Activated naive CD4-positive, alpha-beta T cell (primary cell): ENCODE results near the gene IQGAP2.
A peak's percentile ranks its signal among the peaks of the same experiment; 100 is the strongest.
"Not testable (repeated sequence)": the region's sequence is repeated elsewhere in the genome, so short reads cannot be mapped to it uniquely, and the experiment has no call there.

Experiments used
- DNase-seq, 4 experiments: peaks; one replicate each; lab custom pipeline; 2025; lab: John Stamatoyannopoulos, UW

Gene IQGAP2, protein sequence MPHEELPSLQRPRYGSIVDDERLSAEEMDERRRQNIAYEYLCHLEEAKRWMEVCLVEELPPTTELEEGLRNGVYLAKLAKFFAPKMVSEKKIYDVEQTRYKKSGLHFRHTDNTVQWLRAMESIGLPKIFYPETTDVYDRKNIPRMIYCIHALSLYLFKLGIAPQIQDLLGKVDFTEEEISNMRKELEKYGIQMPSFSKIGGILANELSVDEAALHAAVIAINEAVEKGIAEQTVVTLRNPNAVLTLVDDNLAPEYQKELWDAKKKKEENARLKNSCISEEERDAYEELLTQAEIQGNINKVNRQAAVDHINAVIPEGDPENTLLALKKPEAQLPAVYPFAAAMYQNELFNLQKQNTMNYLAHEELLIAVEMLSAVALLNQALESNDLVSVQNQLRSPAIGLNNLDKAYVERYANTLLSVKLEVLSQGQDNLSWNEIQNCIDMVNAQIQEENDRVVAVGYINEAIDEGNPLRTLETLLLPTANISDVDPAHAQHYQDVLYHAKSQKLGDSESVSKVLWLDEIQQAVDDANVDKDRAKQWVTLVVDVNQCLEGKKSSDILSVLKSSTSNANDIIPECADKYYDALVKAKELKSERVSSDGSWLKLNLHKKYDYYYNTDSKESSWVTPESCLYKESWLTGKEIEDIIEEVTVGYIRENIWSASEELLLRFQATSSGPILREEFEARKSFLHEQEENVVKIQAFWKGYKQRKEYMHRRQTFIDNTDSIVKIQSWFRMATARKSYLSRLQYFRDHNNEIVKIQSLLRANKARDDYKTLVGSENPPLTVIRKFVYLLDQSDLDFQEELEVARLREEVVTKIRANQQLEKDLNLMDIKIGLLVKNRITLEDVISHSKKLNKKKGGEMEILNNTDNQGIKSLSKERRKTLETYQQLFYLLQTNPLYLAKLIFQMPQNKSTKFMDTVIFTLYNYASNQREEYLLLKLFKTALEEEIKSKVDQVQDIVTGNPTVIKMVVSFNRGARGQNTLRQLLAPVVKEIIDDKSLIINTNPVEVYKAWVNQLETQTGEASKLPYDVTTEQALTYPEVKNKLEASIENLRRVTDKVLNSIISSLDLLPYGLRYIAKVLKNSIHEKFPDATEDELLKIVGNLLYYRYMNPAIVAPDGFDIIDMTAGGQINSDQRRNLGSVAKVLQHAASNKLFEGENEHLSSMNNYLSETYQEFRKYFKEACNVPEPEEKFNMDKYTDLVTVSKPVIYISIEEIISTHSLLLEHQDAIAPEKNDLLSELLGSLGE (N-terminal part only)

DNA sequence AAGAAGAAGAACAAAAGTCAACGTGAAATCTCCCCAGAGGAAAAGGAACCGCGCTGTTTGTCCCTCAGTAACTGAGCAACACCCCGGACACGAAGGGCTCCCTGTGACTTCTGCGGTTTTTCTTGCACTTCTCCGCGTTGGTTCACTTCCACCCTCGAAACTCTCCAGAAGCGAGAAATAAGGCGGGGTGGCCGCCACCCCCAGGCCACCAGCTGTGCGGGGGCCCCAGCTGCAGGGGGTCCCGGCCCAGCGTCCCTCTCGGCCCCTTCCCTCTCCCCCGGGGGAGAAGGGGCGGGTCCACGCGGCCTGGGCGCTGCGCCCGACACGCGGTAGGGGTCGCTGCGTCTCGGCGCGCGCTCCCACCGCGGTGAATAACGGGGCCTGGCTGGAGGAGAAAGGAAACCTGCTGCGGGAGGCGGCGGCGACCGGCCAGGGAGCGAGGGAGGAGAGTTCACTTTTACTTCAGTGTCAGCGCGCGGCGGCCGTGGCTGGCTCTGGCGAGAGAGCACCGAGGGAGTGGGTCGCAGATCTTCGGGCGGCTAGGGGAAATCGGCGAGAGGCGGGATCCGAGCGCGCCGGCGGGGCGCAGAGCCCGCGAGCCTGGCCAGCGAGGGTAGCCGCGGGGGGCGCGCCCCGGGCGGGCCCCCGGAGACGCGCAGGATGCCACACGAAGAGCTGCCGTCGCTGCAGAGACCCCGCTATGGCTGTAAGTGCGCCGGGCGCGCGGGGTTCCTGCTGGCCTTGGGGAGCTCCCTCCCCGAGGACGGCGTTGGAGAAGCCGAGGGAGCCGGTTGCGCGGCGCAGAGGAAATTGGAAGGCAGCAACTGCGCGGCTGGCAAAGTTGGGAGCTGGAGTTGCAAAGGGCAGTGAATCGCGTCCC is at the start of gene IQGAP2:
Gene IQGAP2, plus strand, starts transcription at position 400 of the 880 bp plus-strand sequence. Its CDS starts 261 bp downstream, at position 661.
- peak; percentile 52 to 73 (median 63) for DNase-seq

DNA sequence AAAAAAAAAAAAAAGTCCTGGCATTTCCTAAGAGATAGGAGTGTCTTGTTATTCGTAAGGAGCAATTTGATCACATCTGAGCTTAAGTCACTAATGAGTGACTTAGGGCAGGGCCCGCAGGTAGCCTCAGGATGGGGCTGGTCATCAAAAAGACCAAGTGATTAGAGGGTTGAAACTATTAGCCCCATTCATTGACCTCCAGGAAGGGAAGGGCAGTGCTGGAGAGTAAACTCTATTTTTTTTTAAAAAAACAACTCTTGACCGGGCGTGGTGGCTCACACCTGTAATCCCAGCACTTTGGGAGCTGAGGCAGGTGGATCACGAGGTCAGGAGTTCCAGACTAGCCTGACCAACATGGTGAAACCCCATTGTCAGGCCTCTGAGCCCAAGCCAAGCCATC is 46.2 kb upstream of the IQGAP2 start:
- DNase-seq, result no peak

DNA sequence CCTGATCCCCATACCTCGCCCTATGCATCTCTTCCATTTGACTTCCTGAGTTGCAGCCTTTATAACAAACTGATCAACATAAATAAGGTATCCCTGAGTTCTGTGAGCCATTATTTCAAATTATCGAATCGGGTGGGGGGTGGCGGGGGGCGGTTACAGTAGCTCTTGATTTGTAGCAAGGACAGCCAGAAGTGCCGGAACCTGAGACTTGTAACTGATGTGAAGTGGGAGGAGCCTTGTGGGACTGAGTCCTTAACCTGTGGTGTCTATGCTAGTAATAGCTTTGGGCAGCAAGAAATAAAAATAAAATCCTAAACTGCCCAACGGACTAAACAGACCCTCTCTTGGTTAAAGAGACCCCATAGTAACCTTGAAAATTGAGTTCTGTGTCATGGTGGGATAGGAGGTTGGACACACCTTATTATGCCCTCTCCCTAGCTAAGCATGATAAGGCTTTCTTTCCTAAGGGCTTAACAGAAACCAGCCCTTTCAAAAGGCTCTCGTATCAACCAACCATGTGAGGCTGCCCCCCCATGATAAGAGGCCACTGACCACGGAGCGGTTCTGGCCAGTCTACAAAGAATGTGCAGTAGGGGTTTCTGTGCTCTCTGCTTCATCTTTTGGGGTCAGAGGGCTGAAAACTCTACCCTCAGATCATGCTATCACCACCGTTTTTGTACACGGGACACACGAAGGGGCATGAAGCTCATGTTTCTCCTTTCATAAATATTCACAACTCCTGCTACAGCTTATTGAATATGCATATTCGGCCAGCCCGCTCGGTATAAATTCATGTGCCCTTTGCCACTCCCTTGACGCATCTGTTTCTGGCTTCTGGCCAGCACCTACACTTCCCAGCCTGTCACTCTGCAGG is 39.5 kb upstream of the IQGAP2 start:
- DNase-seq, result no peak

DNA sequence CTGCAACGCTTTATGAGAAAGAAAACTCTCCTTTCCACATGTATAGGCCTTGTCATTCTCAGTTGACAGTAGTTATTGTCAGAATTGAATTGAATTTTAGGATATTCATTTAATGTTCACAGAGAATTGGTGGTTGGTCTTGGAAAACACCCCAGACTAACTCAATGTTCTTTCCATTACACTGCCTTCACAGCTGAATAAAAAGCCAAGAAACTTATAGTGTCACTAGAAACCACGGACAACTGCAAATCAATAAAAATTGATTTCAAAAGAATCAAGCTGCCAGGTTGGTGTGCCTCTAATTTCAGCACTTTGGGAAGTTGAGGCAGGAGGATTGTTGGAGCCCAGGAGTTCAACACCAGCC is 38.9 kb upstream of the IQGAP2 start:
- no peak for DNase-seq

DNA sequence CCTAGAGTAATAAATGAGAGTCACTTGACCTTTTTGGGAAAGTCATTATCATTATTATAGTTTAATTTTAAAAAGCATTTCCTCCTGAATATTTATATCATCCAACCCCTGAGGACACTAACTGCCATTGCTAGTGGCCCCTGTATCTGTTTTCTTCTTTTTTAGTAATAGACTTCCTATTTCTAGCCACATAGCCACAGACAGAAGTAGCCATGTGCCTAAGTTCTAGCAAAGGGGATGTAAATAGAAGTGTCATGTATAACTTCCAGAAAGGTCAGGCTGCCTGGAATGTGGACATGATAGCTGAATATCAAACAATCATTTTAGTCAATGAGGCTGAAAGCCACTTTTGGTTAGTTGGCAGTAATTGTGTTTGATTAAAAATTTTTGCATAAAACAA is 37.5 kb upstream of the IQGAP2 start:
- no peak for DNase-seq

DNA sequence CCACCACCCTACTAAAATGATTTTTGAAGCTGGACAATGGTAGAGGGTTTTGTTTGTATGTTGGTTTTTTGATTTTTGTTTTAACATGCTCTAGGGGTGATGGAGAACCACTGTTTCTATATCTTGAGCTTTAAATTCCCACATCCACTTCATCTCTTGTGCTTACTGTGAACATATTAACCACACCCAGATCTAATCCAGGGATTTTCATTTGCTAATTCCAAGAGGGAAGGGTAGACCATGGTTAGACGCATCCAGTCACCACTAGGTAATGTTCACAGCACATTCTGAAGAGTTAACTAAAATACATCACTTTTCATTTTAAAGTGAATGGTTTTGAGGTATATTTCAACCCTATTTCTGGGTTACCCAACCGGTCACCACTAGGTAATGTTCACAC is 36.5 kb upstream of the IQGAP2 start:
- DNase-seq, result no peak

DNA sequence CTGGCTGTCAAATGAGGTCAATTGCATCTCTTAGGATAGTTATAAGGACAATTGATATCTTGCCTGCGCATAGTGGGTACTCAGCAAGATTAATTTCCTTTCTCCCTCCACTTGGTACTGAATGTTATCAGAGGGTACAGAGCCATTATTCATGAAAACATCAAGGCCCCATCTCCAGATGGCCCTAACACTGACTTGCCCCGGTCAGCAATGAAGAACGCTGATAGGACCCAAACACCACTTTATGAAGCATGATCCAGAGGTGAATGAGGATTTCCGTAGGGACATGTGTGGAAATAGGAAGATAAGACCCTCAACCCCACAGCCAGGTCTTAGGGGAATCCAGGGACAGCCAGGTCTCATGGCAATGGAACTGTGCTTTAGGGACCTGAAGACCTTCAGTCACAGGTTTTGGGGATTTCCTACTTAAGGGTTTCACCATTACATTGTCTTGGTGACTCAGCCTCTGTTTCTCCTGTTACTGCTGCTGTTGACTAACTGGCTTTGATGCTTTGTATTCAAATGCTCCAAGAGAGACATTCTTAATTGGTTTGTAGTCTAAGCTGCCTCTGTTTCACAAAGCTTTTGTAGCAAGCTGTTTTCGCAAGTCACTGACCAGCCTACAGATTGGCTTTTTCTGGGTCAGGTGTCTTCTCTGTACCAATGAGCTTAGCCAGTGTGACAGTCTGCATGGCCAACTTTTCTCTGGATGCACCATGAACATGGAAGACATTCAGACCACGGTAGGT is 35.3 kb upstream of the IQGAP2 start:
- no peak for DNase-seq

DNA sequence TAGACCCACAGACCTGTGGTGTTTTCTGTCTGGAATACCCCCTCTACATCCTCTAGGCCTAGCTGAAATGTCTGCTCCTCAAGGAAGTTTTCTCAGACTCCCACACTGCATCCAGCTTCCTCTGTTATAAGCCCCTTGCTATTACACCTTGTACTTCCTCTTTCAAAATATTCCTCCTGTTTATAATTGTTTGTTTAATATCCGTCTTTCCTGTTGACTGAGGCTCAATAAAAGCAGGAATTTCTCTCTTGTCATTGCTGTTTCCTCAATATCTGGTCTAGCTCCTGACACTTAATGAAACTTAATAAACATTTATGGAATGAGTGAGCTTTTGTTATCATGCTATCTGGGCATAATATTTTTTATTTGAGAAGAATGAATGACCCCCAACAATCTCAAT is 34.1 kb upstream of the IQGAP2 start:
- DNase-seq, result no peak

DNA sequence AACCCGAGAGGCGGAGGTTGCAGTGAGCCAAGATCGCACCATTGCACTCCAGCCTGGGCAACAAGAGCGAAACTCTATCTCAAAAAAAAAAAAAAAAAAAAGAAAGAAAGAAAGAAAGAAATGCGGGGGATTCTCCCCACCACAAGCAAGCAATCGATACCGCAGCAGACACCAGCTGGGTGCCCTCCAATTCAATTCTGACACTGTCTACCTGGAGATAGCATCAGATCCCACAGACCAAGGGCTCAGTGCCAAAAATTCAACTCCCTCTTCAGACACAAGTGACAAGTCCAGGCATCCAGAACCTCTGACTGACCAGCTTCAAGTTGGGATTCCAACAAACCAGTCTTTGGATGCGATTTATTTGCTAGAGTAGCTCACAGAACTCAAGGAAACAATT is 33.4 kb upstream of the IQGAP2 start:
- DNase-seq, result not testable (repeated sequence)

DNA sequence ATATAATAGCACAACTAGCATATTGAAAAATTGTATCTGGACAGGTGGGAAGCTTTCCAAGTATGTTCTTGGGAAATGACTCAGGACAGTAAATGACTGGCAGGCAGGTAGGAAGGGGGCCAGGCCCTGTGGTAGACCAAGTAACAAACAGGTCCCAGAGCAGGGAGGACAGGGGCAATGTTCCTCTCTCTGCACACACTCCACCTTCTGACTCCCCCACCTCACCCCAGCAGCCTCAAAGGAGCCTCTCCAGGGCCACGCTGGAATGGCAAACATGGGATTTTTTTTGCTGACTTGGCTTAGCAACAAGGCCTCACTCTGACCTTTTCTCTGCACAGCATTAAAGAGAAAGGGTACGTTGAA is 31.1 kb upstream of the IQGAP2 start:
- no peak for DNase-seq

DNA sequence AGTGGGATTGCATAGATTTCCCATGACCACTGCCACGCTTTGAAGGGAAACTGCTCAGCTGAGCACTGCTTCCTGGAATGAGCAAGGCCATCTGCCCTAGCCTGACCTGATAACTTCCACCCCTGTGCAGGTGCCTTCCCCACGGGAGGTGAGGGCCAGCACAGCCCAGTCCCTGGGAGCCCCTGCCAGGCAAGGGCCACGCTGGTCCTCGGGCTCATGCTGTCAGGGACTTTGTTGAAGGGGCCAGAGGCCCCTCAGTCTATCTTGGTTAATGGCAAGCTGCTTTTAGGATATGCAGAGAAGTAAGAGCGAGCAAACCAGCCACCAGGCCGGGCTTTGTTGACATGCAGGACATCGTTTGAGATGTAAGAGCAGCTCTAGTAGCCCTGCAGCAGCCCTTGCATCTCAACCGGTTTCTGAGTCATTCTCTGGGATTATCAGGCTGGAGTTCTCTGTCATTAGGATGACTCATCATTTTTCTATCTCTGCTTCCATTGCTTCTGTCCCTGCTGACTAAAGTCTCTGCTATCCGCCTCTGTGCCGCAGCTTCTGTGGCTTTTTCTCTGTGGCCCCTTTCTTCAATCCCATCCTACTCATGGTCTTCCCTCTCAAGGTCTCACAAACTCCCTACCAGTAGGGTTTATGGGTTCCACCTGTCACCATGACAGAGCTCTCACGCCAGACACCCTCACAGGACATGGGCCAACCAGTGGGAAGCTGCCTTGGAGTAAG is 30.6 kb upstream of the IQGAP2 start:
- DNase-seq, result no peak

DNA sequence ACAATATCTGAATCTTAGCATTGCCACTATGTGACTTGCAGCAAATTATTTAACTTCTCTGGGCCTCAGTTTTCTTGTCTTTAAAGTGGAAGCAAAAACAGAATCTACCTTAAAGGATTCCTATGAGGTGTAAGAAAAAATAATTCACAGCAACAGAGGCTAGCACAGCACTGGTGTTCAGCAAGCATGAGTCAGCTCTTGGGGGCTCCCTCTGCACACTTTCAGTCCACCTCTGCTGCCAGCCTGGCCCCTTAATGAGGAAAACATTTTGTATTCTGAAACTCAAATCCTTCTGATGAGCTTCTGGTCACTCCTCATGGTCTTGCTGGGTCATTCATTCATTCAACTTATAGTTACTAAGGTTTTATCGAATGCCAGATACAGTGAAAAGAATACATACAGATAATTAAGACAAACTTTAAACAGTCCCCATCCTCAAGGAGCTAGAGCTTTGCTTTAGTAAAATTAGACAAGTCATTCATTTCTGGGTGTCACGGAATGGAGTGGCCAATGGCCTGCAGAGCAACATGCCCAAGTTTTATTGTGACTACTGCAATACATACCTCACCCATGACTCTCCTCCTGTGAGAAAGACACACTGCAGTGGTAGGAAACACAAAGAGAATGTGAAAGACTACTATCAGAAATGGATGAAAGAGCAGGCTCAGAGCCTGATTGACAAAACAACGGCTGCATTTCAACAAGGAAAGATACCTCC is 26.8 kb upstream of the IQGAP2 start:
- no peak for DNase-seq

DNA sequence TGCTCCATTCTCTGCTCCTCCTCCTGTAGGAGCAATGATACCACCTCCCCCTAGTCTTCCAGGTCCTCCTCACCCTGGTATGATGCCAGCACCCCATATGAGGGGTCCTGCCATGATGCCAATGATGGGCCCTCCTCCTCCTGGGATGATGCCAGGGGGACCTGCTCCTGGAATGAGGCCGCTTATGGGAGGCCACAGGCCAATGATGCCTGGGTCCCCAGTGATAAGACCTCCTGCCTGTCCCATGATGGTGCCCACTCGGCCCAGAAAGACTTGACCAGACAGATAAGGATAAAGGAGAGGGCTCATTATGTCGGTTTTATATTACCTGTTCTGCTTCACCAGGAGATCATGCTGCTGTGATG is 26.2 kb upstream of the IQGAP2 start:
- no peak for DNase-seq

DNA sequence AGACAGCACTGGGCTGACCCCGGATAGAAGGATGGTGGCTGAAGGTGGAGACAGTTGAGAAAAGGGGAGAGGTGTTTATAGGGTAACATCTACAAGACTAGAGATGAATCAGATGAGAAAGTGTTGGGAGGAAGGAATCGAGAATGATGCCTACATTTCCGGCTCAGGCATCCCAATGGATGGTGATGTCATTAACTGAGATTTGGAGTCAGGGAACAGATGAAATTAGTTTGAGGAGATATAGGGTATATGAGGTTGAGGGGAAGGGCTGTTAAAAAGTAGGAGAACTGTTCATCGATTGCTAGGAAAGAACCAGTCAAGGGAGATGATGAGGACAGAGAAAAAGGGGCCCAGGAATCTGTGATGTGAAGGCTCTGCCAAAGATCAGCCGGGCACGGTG is 24.7 kb upstream of the IQGAP2 start:
- DNase-seq, result no peak

DNA sequence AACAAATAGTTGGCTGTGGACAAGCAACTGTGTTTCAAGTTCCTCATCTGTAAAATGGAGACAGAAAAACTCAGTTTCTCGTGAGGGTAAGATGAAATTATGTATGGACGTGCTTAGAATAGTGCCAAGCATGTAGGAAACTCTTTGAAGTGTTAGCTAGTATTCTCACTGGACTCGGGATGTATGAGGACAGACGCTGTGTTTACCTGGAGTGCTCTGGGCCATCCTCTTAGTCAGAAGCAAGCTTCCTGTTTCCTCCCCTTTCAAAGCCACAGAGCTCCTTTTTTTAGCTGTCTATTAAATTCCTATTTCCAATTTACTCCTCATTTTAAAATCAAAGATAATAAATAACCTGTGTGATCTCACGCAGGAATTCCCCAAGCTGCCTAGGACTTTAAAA is 23.8 kb upstream of the IQGAP2 start:
- no peak for DNase-seq

DNA sequence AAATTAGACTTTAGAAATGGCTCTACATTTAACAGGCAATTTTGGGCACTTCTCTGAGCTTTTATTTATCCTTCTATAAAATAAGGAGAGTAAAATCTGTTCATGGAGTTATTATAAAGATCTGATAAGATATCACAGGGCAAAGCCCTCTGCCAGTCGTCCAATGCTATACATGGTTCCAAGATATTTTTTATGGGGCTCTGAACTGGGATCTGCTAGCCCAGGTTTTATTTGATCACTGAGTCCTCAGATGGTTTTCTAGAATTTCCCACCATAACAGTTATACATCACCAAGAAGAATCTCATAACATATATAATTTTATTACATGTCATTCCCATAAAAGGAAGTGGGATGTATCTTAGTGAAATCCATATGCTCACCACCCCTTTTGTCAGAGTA is 23.2 kb upstream of the IQGAP2 start:
- no peak for DNase-seq

DNA sequence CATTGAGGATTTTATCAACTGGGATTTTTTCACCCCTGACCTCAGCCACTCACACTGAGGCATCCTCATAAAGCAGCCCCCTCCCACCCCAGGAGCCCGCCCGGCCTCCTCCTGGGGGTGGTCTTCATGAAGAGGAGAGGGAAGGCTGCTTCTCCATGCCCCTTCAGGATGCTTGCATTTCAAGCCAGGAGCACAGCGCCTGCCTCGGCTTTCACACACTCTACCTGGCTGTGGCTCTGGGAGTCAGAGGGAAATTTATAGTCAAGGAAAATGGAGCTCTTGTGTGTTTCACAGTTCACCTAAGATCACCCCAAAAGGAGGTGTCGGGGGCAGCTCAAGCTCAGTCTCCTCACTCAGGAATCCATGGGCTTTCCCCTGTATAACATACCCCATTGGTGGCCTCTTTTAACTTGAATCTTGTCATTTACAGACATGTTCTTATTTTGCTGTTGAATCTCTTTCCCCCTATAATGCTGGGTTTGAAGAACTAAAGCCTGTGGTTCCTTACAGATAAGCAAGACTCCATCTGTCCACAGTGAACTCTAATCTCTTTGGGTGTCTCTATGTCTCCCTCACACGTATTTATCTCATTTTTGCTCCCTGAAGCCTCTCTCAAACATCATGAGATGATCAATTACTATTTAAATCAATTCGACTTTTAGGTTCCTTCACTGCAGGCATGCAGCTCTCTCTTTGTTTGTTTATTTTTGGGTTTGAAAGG is 22.6 kb upstream of the IQGAP2 start:
- no peak for DNase-seq
